ENCODE results near the gene NUBP1. TPM values are rescaled to one million over a fixed set of nuclear protein-coding genes. Genes with fewer than 3 reads are reported as not detected.

The NUBP1 gene
- total RNA-seq = 33.4 TPM

DNA sequence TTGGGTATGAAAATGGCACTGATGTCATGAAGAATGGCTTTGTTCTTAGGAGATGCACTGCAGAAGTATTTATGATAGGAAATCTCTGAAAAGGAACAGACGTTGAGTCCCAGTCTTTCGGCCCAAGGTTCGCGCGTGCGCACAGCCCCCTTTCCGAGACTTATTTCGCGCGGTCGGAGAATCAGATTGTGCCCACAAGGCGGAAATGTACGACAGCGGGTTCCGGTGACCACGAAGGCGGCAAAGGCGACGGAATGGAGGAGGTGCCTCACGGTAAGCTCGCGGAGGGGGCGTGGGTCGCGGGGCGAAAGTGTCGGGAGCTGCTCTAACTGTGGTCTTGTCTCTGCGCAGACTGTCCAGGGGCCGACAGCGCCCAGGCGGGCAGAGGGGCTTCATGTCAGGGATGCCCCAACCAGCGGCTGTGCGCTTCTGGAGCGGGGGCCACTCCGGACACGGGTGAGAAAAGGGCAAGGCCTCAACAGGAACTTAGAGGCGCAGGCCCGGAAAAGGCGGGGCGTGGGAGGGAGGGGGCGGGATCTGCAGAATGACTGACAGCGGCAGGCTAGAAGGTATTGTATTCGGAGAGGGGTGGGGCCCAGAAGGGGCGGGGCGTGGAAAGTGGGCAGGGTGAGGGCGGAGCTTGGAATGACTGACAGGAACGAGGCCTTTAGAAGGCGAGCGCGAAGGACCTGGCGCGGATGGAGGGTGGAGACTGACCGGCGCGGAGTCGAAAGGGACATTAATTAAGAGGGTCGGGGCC, at the start of gene NUBP1:
Gene NUBP1, plus strand, starts transcription at position 233 of the 760 bp plus-strand sequence. Its CDS starts 22 bp downstream, at position 255.
- Histone ChIP-seq H3K9me3 (ENCODE audit: control insufficient read depth in 3 of 3, low read length in 3 of 3) (no peaks in the 10 kb centered on the region), H3K4me3 (ENCODE audit: low read length in 3 of 3) (peak within 1 kb of the TSS; percentile 80 to 94 (median 87)), H3K4me1 (ENCODE audit: control insufficient read depth in 3 of 3, insufficient read depth in 3 of 3, low read length in 3 of 3) (peaks cover 11 to 19% (median 17%) of the 10 kb centered on the region in 3 donors), H3K36me3 (ENCODE audit: control insufficient read depth in 3 of 3, insufficient read depth in 3 of 3, low read length in 3 of 3) (peaks cover 6 to 18% (median 17%) of the 10 kb centered on the region in 3 donors), H3K27ac (ENCODE audit: low read depth, low read length) (peak within 1 kb of the TSS; percentile 99), H3K9ac (ENCODE audit: low read depth in 1 of 3, low read length in 3 of 3) (peak within 1 kb of the TSS; percentile 94 to 98 (median 97)), H3K27me3 (ENCODE audit: control insufficient read depth in 3 of 3, insufficient read depth in 3 of 3, low read length in 3 of 3) (no peaks in the 10 kb centered on the region)

GRCh38 chr16:10693889-10694288, 49.8 kb upstream of the NUBP1 start:
- Histone ChIP-seq H3K27ac (ENCODE audit: low read depth, low read length) (no peak overlapping the region), H3K9ac (ENCODE audit: low read depth in 1 of 3, low read length in 3 of 3) (no peak overlapping the region), H3K4me3 (ENCODE audit: low read length in 3 of 3) (no peak overlapping the region), H3K27me3 (ENCODE audit: control insufficient read depth in 3 of 3, insufficient read depth in 3 of 3, low read length in 3 of 3) (peaks cover 0 to 5% (median 4%) of the 10 kb centered on the region in 3 donors), H3K36me3 (ENCODE audit: control insufficient read depth in 3 of 3, insufficient read depth in 3 of 3, low read length in 3 of 3) (no peaks in the 10 kb centered on the region), H3K4me1 (ENCODE audit: control insufficient read depth in 3 of 3, insufficient read depth in 3 of 3, low read length in 3 of 3) (no peaks in the 10 kb centered on the region), H3K9me3 (ENCODE audit: control insufficient read depth in 3 of 3, low read length in 3 of 3) (no peaks in the 10 kb centered on the region)

DNA sequence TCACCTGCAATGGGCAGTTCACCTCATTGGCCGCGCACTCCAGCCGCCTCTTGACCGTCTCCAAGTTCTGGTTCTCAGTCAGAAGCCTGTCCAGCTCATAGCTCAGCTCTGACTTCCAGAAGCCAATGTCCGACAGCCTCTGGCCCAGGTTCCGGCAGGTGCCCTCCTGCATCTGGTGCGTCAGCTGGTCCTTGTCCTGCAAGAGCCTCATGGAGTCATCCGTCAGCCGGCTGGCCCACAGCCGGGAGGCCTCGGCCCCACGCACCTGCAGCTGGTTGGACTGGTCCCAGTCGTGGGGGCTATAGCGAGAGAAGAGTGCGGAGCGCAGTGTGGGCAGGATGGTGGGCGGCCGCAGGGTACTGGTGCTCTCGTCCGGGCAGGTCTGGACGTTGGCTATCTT, 49.3 kb upstream of the NUBP1 start:
- Histone ChIP-seq H3K27me3 (ENCODE audit: control insufficient read depth in 3 of 3, insufficient read depth in 3 of 3, low read length in 3 of 3) (peaks cover 0 to 5% (median 4%) of the 10 kb centered on the region in 3 donors), H3K4me1 (ENCODE audit: control insufficient read depth in 3 of 3, insufficient read depth in 3 of 3, low read length in 3 of 3) (no peaks in the 10 kb centered on the region), H3K27ac (ENCODE audit: low read depth, low read length) (no peak overlapping the region), H3K9me3 (ENCODE audit: control insufficient read depth in 3 of 3, low read length in 3 of 3) (no peaks in the 10 kb centered on the region), H3K4me3 (ENCODE audit: low read length in 3 of 3) (no peak overlapping the region), H3K36me3 (ENCODE audit: control insufficient read depth in 3 of 3, insufficient read depth in 3 of 3, low read length in 3 of 3) (no peaks in the 10 kb centered on the region), H3K9ac (ENCODE audit: low read depth in 1 of 3, low read length in 3 of 3) (no peak overlapping the region)

DNA sequence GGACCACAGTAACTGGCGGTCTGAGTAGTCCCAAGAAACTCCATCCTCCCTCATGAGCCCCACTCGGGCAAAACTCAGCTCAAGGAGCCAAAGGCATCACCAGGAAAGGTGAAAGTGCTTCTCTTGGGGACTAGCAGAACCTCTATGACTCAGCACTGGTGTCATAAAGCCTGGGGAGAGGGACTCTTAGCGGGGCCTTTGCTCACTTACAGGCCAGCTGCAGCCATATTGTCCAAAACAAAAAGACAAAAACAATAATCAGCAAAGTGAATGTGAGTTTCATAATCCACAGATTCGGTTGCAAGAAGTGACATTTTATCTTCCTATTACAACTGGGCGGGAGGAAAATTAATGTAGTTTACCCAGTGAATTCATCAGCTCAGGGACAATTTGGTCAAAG, 48.8 kb upstream of the NUBP1 start, which contains the start of gene TEKT5:
Gene TEKT5, minus strand, starts transcription at position 101 of the 400 bp plus-strand sequence. Its CDS starts 57 bp downstream, at position 44.
- Histone ChIP-seq H3K36me3 (ENCODE audit: control insufficient read depth in 3 of 3, insufficient read depth in 3 of 3, low read length in 3 of 3) (no peaks in the 10 kb centered on the region), H3K27me3 (ENCODE audit: control insufficient read depth in 3 of 3, insufficient read depth in 3 of 3, low read length in 3 of 3) (peaks cover 0 to 4% (median 4%) of the 10 kb centered on the region in 3 donors), H3K4me1 (ENCODE audit: control insufficient read depth in 3 of 3, insufficient read depth in 3 of 3, low read length in 3 of 3) (no peaks in the 10 kb centered on the region), H3K27ac (ENCODE audit: low read depth, low read length) (no peak within 1 kb of the TSS), H3K9ac (ENCODE audit: low read depth in 1 of 3, low read length in 3 of 3) (no peak within 1 kb of the TSS), H3K9me3 (ENCODE audit: control insufficient read depth in 3 of 3, low read length in 3 of 3) (no peaks in the 10 kb centered on the region), H3K4me3 (ENCODE audit: low read length in 3 of 3) (no peak within 1 kb of the TSS)

GRCh38 chr16:10699756-10700155, 43.9 kb upstream of the NUBP1 start:
- no peaks in the 10 kb centered on the region for H3K36me3 ChIP-seq (ENCODE audit: control insufficient read depth in 3 of 3, insufficient read depth in 3 of 3, low read length in 3 of 3)
- no peak overlapping the region for H3K4me3 ChIP-seq (ENCODE audit: low read length in 3 of 3)
- no peaks in the 10 kb centered on the region for H3K4me1 ChIP-seq (ENCODE audit: control insufficient read depth in 3 of 3, insufficient read depth in 3 of 3, low read length in 3 of 3)
- no peak overlapping the region for H3K27ac ChIP-seq (ENCODE audit: low read depth, low read length)
- H3K9ac ChIP-seq (ENCODE audit: low read depth in 1 of 3, low read length in 3 of 3) = no peak overlapping the region
- H3K9me3 ChIP-seq (ENCODE audit: control insufficient read depth in 3 of 3, low read length in 3 of 3) = no peaks in the 10 kb centered on the region
- peaks cover 0 to 4% (median 0%) of the 10 kb centered on the region in 3 donors for H3K27me3 ChIP-seq (ENCODE audit: control insufficient read depth in 3 of 3, insufficient read depth in 3 of 3, low read length in 3 of 3)

- Histone ChIP-seq H3K9me3 (ENCODE audit: control insufficient read depth in 3 of 3, low read length in 3 of 3) (no peaks in the 10 kb centered on the region), H3K27ac (ENCODE audit: low read depth, low read length) (no peak overlapping the region), H3K36me3 (ENCODE audit: control insufficient read depth in 3 of 3, insufficient read depth in 3 of 3, low read length in 3 of 3) (no peaks in the 10 kb centered on the region), H3K4me1 (ENCODE audit: control insufficient read depth in 3 of 3, insufficient read depth in 3 of 3, low read length in 3 of 3) (no peaks in the 10 kb centered on the region), H3K4me3 (ENCODE audit: low read length in 3 of 3) (no peak overlapping the region), H3K9ac (ENCODE audit: low read depth in 1 of 3, low read length in 3 of 3) (no peak overlapping the region), H3K27me3 (ENCODE audit: control insufficient read depth in 3 of 3, insufficient read depth in 3 of 3, low read length in 3 of 3) (peaks cover 0 to 3% (median 0%) of the 10 kb centered on the region in 3 donors)
These were observed 34.7 kb upstream of the NUBP1 start for GRCh38 chr16:10708969-10709368.

- H3K4me1 ChIP-seq (ENCODE audit: control insufficient read depth in 3 of 3, insufficient read depth in 3 of 3, low read length in 3 of 3) = peaks cover 18 to 24% (median 21%) of the 10 kb centered on the region in 3 donors
- H3K4me3 ChIP-seq (ENCODE audit: low read length in 3 of 3) = no peak overlapping the region
- no peak overlapping the region for H3K9ac ChIP-seq (ENCODE audit: low read depth in 1 of 3, low read length in 3 of 3)
- H3K27ac ChIP-seq (ENCODE audit: low read depth, low read length) = no peak overlapping the region
- no peaks in the 10 kb centered on the region for H3K27me3 ChIP-seq (ENCODE audit: control insufficient read depth in 3 of 3, insufficient read depth in 3 of 3, low read length in 3 of 3)
- H3K36me3 ChIP-seq (ENCODE audit: control insufficient read depth in 3 of 3, insufficient read depth in 3 of 3, low read length in 3 of 3) = no peaks in the 10 kb centered on the region
- no peaks in the 10 kb centered on the region for H3K9me3 ChIP-seq (ENCODE audit: control insufficient read depth in 3 of 3, low read length in 3 of 3)
These were observed 15.4 kb upstream of the NUBP1 start for GRCh38 chr16:10728003-10728887.

GRCh38 chr16:10729104-10730048, 14.3 kb upstream of the NUBP1 start:
- H3K9ac ChIP-seq (ENCODE audit: low read depth in 1 of 3, low read length in 3 of 3) = peak overlapping the region in 1 of 3 donors; percentile 45
- H3K4me3 ChIP-seq (ENCODE audit: low read length in 3 of 3) = no peak overlapping the region
- peaks cover 18 to 24% (median 21%) of the 10 kb centered on the region in 3 donors for H3K4me1 ChIP-seq (ENCODE audit: control insufficient read depth in 3 of 3, insufficient read depth in 3 of 3, low read length in 3 of 3)
- no peaks in the 10 kb centered on the region for H3K9me3 ChIP-seq (ENCODE audit: control insufficient read depth in 3 of 3, low read length in 3 of 3)
- no peaks in the 10 kb centered on the region for H3K36me3 ChIP-seq (ENCODE audit: control insufficient read depth in 3 of 3, insufficient read depth in 3 of 3, low read length in 3 of 3)
- H3K27me3 ChIP-seq (ENCODE audit: control insufficient read depth in 3 of 3, insufficient read depth in 3 of 3, low read length in 3 of 3) = no peaks in the 10 kb centered on the region
- no peak overlapping the region for H3K27ac ChIP-seq (ENCODE audit: low read depth, low read length)

DNA sequence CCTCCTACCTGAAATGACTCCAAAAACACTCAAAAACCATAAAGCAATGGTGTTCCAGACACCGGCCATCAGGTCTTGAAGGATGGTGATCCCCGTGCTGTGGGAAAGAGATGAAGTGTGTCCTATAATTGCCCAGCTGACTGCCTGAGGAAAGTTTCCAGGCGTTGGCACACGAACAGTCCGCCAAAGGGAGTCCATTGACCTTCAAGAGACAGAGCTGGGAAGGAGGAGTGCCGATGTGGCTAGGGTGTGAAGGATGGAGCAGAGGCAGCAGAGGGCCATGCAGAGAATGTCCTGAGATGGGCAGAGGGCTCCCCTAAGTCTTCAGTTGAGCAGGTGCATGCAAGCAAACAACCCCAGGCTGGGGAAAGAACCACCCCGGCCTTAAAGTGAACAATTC, 11.9 kb upstream of the NUBP1 start:
- H3K27me3 ChIP-seq (ENCODE audit: control insufficient read depth in 3 of 3, insufficient read depth in 3 of 3, low read length in 3 of 3) = no peaks in the 10 kb centered on the region
- H3K9ac ChIP-seq (ENCODE audit: low read depth in 1 of 3, low read length in 3 of 3) = no peak overlapping the region
- no peaks in the 10 kb centered on the region for H3K9me3 ChIP-seq (ENCODE audit: control insufficient read depth in 3 of 3, low read length in 3 of 3)
- H3K36me3 ChIP-seq (ENCODE audit: control insufficient read depth in 3 of 3, insufficient read depth in 3 of 3, low read length in 3 of 3) = no peaks in the 10 kb centered on the region
- H3K4me1 ChIP-seq (ENCODE audit: control insufficient read depth in 3 of 3, insufficient read depth in 3 of 3, low read length in 3 of 3) = peaks cover 18 to 24% (median 21%) of the 10 kb centered on the region in 3 donors
- H3K4me3 ChIP-seq (ENCODE audit: low read length in 3 of 3) = no peak overlapping the region
- H3K27ac ChIP-seq (ENCODE audit: low read depth, low read length) = no peak overlapping the region

Data from skeletal muscle tissue (tissue), 4 donors.